Stimulated activated CD4-positive, alpha-beta T cell treated with anti-CD3 and anti-CD28 coated beads, Interleukin-12 subunit alpha, Interleukin-12 subunit beta, amount 100 ng/mL, for 48 hours (primary cell): Measurements from ENCODE around the gene PTX4.

Experiments
- DNase-seq, 3 donors: peaks; one replicate each; pipeline ENCODE4 v3.0.0-alpha.2; 2020; ENCODE audit warnings: low read depth in 2 of 3, low spot score in 1 of 3

The PTX4 gene

GRCh38 chr16:1488619-1489018 is at the start of gene PTX4:
PTX4 (minus strand) TSS chr16:1488944; CDS start chr16:1488909, 35 bp downstream.
- no peak for DNase-seq

GRCh38 chr16:1537763-1538289 is 49.1 kb upstream of the PTX4 start:
- DNase-seq = no peak

- no peak for DNase-seq
Observed at GRCh38 chr16:1537138-1537577, 48.4 kb upstream of the PTX4 start.

- no peak for DNase-seq
Observed at GRCh38 chr16:1536601-1537000, 47.9 kb upstream of the PTX4 start.

GRCh38 chr16:1535391-1536291 is 46.9 kb upstream of the PTX4 start:
- DNase-seq = no peak

- peak in 1 of 3 donors; percentile 19 for DNase-seq
Observed at GRCh38 chr16:1534021-1535020, 45.6 kb upstream of the PTX4 start.

- DNase-seq = peak in 1 of 3 donors; percentile 23
Observed at GRCh38 chr16:1533443-1533951, 44.8 kb upstream of the PTX4 start, which contains the start of gene TMEM204. TMEM204 (plus strand) TSS chr16:1533666; CDS start chr16:1534276, 610 bp downstream.

GRCh38 chr16:1532771-1533170 is 44.0 kb upstream of the PTX4 start:
- no peak for DNase-seq

GRCh38 chr16:1532081-1532760 is 43.5 kb upstream of the PTX4 start:
- no peak for DNase-seq

- DNase-seq = no peak
Observed at GRCh38 chr16:1531638-1531910, 42.8 kb upstream of the PTX4 start.

GRCh38 chr16:1530883-1531637 is 42.3 kb upstream of the PTX4 start:
- no peak for DNase-seq

- DNase-seq = no peak
Observed at GRCh38 chr16:1530349-1530882, 41.7 kb upstream of the PTX4 start.

GRCh38 chr16:1528921-1529537 is 40.3 kb upstream of the PTX4 start:
- DNase-seq = no peak

- no peak for DNase-seq
Observed at GRCh38 chr16:1527836-1528811, 39.4 kb upstream of the PTX4 start.

GRCh38 chr16:1526608-1527555 is 38.1 kb upstream of the PTX4 start:
- peak in 1 of 3 donors; percentile 12 for DNase-seq

- no peak for DNase-seq
Observed at GRCh38 chr16:1525871-1526607, 37.3 kb upstream of the PTX4 start.
